Transverse colon (tissue), 3 donors: Measurements from ENCODE around the gene ARHGAP33.

ENCODE experiments used
- POLR2A ChIP-seq: fragments of 450-650 bp; IDR thresholded peaks from one replicate; pipeline ENCODE4 v1.6.1; 2016; ENCODE audit warnings: antibody characterized with exemption, mild to moderate bottlenecking, moderate library complexity
- TF ChIP-seq, protein P1 (sequence below), 5 experiments: fragments of 200-600 bp in 3 of 5; fragments of 450-650 bp in 2 of 5; sonication (generic) in 3 of 5; IDR thresholded peaks; 1 replicate in 2 of 5; 2 replicates in 3 of 5; pipeline ENCODE4 v1.5.1; 2016 to 2017; ENCODE audit warnings: antibody characterized with exemption in 5 of 5, inconsistent platforms in 3 of 5, mild to moderate bottlenecking in 2 of 5, moderate library complexity in 1 of 5

- TF ChIP-seq, protein P1, sequence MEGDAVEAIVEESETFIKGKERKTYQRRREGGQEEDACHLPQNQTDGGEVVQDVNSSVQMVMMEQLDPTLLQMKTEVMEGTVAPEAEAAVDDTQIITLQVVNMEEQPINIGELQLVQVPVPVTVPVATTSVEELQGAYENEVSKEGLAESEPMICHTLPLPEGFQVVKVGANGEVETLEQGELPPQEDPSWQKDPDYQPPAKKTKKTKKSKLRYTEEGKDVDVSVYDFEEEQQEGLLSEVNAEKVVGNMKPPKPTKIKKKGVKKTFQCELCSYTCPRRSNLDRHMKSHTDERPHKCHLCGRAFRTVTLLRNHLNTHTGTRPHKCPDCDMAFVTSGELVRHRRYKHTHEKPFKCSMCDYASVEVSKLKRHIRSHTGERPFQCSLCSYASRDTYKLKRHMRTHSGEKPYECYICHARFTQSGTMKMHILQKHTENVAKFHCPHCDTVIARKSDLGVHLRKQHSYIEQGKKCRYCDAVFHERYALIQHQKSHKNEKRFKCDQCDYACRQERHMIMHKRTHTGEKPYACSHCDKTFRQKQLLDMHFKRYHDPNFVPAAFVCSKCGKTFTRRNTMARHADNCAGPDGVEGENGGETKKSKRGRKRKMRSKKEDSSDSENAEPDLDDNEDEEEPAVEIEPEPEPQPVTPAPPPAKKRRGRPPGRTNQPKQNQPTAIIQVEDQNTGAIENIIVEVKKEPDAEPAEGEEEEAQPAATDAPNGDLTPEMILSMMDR (IDR thresholded peaks at IDR 0.05), result no peak
- TF ChIP-seq POLR2A, result no peak
Measured at GRCh38 chr19:35816846-35817245, 41.5 kb downstream of the ARHGAP33 start.
